RPMI7951 (cell line): ENCODE measurements around the gene CDH10. TPM values are rescaled to one million over a fixed set of nuclear protein-coding genes. Genes with fewer than 3 reads are reported as not detected.

Source experiments
- DNase-seq: peaks from one replicate; pipeline ENCODE4 v3.0.0-alpha.2; 2012; ENCODE audit warnings: low read depth
- total RNA-seq: library from RNA; depleted of rRNA; stranded (reverse); fragments of >200 nt; shearing (Covaris generic); gene quantifications from 2 replicates; pipeline ENCODE4 v1.2.3, GENCODE V29; 2014; rRNA removed

Gene CDH10
- not detected in 2 replicates for total RNA-seq

GRCh38 chr5:24644761-24645160 lies at the start of gene CDH10:
Gene CDH10, minus strand, starts transcription at chr5:24644978. Its CDS starts 51,488 bp downstream, at chr5:24593490.
- no peak for DNase-seq

DNA sequence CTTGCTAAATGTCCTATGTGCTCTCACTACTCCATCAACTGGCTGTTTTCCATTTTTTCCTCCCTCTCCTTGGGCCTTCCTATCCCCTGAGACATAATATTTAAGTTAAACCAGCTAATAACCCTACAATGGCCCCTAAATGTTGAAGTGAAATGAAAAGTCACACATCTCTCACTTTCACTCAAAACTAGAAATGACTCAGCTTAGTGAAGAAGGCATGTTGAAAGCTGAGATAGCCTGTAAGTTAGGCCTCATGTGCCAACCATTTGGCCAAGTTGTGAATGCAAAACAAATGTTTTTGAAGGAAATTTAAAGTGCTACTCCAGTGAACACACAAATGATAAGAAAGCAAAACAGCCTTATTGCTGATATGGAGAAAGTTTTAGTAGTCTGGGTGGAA lies 48.8 kb upstream of the CDH10 start:
- DNase-seq = no peak

- no peak for DNase-seq
These were observed 46.3 kb upstream of the CDH10 start for GRCh38 chr5:24691074-24691473.

- no peak for DNase-seq
These were observed 36.3 kb upstream of the CDH10 start for GRCh38 chr5:24681106-24681505.

GRCh38 chr5:24668050-24668449 lies 23.3 kb upstream of the CDH10 start:
- DNase-seq = no peak

GRCh38 chr5:24649531-24649930 lies 4.8 kb upstream of the CDH10 start:
- no peak for DNase-seq

DNA sequence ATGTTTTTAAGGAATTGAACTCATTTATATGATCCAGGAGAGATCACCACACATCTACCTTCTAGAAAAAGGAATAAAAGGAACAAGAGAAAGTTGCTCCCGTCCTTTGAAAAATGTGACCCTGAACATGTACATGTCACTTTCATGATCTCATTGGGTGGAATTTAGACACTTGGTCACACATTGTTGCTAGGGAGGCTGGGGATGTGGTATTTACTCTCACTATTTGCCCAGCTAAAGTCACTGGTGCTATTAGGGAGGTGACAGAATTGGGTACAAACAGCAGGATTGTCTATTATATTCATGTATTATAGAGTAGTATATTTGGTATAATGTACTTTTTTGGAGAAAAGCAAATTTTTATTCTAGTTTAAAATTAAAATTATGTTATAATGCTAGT lies 2.1 kb upstream of the CDH10 start:
- no peak for DNase-seq

DNA sequence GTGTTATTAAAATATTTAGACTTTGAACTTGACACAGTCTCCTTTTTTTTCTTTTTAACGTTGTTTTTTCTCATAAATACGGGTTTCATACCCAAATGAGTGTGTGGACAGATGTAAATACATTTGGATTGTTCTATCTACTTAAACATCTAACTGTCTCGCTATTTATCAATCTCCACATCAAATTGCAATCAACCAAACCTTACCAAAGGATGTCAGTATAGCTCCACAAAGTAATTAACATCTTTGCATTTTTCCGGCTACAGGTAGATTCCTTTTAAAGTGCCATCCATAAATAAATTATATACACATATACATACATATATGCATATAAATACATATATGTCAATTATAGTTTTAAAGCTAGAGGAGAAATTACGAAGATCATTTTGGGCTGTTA lies 705 bp upstream of the CDH10 start:
- DNase-seq = no peak

DNA sequence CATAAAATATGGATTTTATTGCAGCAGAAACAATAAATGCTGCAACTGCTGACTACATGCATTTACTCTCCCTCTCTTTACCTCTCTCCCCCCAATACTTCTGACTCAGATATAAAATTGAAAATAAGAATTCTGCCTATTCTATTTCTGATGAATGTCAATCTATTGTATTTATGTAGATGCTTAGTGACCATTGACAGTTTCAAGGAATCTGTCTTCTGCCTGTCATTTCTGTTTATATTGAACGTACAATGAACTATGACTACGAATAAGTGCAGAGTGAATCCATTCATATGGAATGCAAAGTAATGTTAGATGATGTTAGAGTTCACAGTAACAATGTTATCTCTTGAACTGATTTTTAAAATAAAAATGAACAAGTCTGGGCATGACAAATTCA lies 898 bp downstream of the CDH10 start:
- DNase-seq = no peak

GRCh38 chr5:24643156-24643555 lies 1.6 kb downstream of the CDH10 start:
- no peak for DNase-seq

GRCh38 chr5:24642022-24642421 lies 2.8 kb downstream of the CDH10 start:
- peak; percentile 2 for DNase-seq

GRCh38 chr5:24635209-24635608 lies 9.6 kb downstream of the CDH10 start:
- DNase-seq = no peak

DNA sequence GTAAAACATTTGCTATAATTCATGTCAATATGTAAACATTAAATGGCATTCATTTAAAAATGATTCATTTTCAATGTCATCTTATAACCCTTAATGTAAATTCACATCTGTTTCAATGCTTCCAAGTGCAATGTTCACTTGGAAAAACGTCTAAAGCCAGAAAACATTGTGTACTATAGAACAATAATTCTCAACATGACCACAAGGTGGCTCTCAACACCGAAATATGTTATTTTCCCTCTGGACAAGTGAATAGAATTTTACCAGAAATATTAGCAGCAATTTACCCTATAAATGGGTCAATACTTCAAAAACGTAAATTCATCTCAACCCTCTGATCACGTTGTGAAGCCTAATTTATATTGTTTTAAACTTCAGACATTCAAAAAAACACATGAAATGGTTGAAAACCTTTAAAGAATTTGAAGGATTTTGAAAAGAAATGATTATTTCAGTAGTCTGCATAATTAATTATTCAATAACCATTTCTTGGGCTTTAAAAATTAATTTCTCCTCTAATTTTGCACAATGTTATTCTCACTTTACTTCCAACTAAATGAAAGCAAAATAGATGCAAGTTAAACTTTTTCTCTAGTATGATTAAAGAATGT lies 11.0 kb downstream of the CDH10 start:
- DNase-seq = peak; percentile 25

- DNase-seq = no peak
These were observed 12.4 kb downstream of the CDH10 start for GRCh38 chr5:24632353-24632752.

- no peak for DNase-seq
These were observed 13.9 kb downstream of the CDH10 start for GRCh38 chr5:24630918-24631317.

- no peak for DNase-seq
These were observed 15.0 kb downstream of the CDH10 start for GRCh38 chr5:24629798-24630197.

DNA sequence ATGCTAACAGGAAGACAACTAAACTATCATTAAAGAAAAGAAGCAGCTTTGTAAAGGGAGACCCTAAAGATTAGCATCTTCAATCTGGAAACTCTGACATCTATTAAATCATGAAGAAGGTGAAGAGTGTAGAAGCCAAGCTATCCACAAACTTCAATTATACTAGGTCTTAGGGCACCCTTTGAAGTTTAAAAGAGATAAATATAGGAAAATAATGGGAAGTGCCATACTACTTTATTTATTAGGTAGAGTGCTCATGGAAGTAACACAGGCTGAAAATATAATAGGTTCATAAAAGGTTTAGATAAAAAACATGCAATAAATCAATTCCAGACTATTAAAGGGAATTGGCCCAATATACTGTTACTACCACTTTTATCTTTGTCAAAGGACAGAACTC lies 19.9 kb downstream of the CDH10 start:
- DNase-seq = no peak

- no peak for DNase-seq
These were observed 21.2 kb downstream of the CDH10 start for GRCh38 chr5:24623624-24624023.

- DNase-seq = no peak
These were observed 21.7 kb downstream of the CDH10 start for GRCh38 chr5:24623031-24623430.

DNA sequence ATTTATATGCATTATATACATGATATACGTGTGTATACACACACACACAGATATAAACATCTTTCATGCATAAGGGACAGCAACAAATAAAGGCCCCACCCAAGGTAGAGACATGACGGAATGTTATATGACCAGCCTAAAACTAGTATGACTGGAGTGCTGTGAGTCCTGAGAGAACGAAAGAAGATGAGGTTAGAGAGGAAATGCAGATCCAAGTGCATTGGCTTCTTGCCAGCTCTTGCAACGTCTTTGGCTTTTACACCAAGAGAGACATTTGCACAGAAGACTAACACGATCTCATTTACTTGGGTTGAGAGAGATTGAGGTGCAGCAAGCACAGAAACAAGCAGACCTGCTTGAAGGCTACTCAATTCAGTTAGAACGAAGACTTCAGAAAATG lies 23.0 kb downstream of the CDH10 start:
- DNase-seq = no peak

DNA sequence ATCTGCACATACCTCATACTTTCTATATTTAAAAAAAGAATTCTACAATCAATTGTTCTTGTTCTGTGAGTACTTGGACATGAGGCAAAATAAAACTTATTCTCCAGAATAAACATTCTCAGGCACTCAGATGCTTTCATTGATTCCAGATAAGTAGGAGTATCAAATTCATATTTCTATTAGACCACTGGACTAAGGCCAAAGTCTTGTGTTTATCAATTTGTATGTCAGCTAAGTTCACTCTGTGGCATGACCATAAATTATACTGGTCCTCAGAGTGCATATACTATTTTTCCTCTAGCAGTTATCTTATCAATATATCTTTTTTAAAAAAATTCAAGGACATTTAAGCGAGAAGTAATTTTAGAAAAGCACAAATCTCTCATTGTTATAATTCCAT lies 28.2 kb downstream of the CDH10 start:
- no peak for DNase-seq

GRCh38 chr5:24615159-24615558 lies 29.6 kb downstream of the CDH10 start:
- DNase-seq = no peak

DNA sequence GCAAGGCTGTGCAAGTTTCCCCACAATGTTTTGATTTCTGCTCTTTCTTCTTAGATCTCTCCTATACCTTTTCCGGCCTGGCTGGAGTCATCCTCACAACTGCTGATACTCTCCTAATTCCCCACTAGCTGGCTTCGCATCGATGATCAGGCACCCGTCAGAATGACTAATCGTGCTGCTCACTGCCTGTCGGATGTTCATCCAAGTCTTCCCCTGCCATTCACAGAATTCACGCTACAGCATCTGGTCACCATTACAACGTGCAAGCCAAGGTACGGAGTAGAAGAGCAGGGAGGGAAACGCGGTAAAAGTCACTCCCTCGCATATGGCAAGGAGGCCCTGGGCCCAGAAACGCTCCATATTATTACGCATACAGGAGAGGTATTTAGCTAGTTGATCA lies 35.1 kb downstream of the CDH10 start:
- no peak for DNase-seq

DNA sequence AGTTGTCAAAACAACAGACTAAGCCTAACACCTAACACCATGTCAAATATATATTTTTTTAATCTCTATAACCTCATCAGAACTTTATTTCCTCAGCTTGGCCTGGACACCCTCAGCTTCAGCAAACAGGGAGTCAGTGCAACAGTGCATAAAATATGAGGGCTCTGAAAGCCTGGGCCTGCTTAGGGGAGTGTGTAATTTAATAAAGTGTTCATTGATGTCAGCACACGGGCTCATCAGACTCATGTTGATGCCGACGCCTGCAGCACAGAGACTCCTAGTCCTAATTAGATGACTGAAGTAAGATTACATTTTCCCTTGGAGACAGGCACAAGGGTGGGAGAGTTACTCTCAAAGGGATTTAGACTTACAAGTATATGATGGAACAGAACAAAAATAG lies 37.8 kb downstream of the CDH10 start:
- no peak for DNase-seq
